Stimulated activated CD4-positive, alpha-beta T cell treated with anti-CD3 and anti-CD28 coated beads, Interleukin-4, amount 100 ng/mL, for 4 hours (primary cell): ENCODE measurements around the gene PHKA1.
A peak's percentile ranks its signal among the peaks of the same experiment; 100 is the strongest.
"Not testable (repeated sequence)": the region's sequence is repeated elsewhere in the genome, so short reads cannot be mapped to it uniquely, and the experiment has no call there.

ENCODE experiments used
- DNase-seq, 2 experiments: peaks; one replicate each; pipeline ENCODE4 v3.0.0-alpha.2; 2020

The PHKA1 gene

GRCh38 chrX:72713599-72714477 is at the start of gene PHKA1:
TSS of gene PHKA1 (minus strand) at chrX:72714306. CDS start at chrX:72713880, 426 bp downstream.
- peak; percentile 28 to 58 for DNase-seq

DNA sequence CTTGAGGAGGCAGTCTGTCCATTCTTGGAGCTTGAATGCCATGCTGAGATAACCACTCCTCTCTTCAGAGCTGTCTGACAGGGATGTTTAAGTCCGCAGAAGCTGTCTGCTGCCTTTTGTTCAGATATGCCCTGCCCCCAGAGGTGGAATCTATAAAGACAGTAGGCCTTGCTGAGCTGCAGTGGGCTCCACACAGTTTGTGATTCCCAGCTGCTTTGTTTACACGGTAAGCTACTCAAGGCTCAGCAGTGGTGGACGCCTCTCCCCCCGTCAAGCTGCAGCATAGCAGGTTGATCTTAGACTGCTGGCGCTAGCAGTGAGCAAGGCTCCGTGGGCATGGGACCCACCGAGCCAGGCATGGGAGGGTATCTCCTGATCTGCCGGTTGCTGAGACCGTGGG is 46.3 kb upstream of the PHKA1 start:
- not testable (repeated sequence) for DNase-seq

GRCh38 chrX:72748545-72748944 is 34.4 kb upstream of the PHKA1 start:
- not testable (repeated sequence) for DNase-seq

GRCh38 chrX:72745546-72745945 is 31.4 kb upstream of the PHKA1 start:
- not testable (repeated sequence) for DNase-seq

DNA sequence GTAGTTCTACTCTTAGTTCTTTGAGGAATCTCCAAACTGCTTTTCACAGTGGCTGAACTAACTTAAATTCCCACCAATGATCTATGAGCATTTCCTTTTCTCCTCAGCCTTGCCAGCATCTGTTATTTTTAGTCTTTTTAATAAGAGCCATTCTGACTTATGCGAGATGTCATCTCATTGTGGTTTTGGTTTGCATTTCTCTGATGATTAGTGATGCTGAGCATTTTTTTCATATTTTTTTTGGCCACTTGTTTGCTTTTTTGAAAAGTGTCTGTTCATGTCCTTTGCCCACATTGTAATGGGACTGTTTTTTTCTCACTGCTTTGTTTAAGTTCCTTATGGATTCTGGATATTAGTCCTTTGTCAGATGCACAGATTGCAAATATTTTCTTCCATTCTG is 21.5 kb upstream of the PHKA1 start:
- no peak for DNase-seq

GRCh38 chrX:72733636-72734035 is 19.5 kb upstream of the PHKA1 start:
- not testable (repeated sequence) for DNase-seq

DNA sequence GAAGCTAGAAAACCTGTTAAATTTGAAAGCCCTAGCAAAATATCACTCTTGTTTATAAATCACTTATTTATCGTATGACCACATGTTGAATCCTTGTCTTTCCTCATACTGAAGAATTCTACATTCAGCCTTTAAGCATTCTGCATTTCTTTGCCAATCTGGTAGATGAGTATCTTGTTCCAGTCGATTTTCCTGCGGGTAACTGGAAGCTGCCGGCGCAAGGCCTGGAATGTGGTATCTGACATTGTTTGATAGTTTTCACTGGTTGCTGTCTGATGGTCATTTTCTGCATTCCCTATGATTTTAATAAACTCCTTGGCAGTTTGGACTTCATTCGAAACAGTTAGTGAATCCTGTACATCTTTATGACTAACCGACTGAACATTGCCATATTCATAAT is 13.7 kb upstream of the PHKA1 start:
- no peak for DNase-seq

GRCh38 chrX:72716766-72717165 is 2.7 kb upstream of the PHKA1 start:
- DNase-seq, result no peak

DNA sequence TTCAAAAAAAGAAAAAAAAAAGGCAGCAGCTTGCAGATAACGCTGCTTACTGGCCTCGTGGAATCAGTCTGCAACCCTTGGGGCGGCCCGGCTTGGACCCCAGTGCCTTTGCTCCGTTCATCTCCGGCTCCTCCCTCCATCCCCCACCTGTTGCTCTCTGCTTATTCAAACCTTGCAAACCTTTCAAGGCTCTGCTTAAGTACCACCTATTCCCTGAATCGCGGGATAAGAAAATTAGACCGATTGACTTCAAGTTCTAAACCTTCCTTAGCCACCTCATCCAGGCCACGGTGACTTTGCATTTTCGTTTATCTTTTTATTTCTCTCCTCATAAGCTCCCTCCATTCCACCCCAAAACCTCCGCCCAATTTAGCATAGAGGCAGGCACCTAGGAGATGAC is 1.4 kb upstream of the PHKA1 start:
- no peak for DNase-seq

DNA sequence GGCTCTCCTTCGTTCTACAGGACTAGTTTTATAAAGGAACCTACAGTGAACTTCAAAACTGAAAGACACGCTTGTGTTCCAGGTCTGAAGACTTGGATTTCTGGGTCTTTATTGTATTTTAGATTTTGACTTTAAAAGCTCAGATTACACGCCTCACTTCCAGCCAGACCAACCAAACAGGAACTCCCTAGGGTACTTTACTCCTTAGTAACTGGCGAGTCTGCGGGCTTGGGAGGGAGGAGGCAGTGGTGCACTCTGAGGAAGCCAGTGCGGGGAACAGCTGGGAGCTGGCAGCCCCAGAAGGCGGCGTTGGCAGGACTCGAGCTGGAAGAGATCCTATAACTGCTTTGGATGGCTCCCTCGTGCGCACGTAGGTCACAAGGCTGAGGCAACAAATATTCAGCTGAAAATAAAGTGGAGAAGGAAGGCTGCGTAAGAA is 391 bp upstream of the PHKA1 start:
- DNase-seq, result no peak

- DNase-seq, result no peak
Observed at GRCh38 chrX:72713130-72713529, 976 bp downstream of the PHKA1 start.

- no peak for DNase-seq
Observed at GRCh38 chrX:72712094-72712755, 1.9 kb downstream of the PHKA1 start.

DNA sequence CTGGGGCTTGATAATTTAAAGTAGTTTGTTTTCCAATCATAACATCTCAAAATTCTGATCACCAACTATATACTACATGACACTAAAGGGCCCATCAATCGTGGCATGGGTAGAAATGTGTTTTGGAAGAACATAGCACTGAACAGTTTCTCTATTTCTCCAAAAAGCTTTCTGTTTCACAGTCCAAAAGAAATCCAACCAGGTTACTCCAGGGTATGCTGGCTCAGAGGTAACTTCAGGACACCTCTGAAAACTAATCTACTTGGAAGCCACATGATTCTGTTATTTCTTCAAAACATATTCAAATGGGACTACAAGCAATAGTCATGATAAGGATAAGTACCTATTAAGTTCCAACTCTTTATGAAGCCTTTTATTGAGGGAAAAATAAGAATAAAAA is 8.3 kb downstream of the PHKA1 start:
- DNase-seq, result no peak

GRCh38 chrX:72705111-72705510 is 9.0 kb downstream of the PHKA1 start:
- DNase-seq, result no peak

GRCh38 chrX:72694170-72694569 is 19.9 kb downstream of the PHKA1 start:
- DNase-seq, result no peak

DNA sequence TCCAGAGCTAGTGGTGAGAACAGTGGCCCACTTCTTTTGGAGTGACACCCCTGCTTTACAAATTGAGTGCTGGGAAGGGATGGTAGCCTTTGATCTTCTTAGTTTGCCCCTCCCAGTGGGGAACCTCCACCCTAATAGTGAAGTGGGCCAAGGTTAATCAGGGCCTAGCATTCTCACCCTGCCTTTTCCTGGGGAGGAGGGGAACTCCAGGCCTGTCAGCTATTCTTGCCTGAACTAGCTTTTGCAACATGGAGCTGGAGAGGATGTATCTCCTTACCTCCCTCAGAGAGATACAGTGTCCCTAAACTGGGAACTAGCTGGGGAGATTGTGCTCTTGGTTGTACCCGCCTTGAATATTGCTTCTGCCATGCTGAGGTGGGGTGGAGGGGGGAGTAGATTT is 20.6 kb downstream of the PHKA1 start:
- no peak for DNase-seq

DNA sequence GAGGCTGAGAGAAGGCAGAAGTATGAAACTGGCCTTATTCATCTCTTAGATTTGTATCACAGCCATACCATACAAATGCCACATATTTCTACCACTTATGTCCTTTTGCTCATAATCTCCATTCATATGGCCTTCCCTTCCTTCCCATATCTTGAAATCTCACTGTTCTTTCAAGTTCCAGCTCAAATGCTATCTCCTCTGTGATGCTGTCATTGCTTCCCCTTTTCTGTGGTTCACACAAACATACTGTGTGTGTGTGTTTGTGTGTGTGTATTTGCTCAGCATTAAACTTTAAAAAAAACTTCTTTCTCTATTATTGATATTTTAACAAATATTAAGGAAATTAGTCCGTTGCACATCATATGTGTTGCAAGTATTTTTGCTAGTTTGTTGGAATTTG is 26.7 kb downstream of the PHKA1 start:
- DNase-seq, result no peak

DNA sequence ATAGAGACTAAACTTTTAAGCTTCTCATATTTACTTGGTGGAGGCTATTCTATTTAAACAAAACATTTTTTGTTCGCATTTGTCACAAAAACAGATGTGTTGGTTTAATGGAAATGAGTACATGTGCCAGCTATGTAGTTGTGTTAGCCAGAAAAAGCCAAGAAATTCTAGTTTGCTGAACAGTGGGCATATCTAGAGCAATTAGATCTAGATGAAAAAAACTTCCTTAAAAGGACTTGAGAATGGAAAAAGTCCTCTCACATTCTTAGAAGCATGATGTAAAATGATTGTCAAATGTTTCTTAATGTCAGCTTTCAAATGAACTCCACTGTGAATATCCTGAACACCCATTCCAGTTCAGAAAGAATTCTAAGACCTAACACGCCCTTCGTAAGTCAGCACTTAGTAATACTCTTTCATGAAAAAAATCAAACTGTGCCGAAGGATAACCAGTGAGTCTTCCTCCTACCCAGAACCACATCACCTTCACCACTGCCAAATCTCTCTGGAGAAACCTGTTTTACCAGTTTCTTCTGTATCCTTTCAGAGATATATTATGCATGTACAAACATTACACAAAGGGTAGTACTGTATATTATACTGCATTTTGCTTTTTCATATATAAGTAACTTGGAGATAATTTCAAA is 28.2 kb downstream of the PHKA1 start:
- DNase-seq, result no peak

GRCh38 chrX:72685018-72685417 is 29.1 kb downstream of the PHKA1 start:
- no peak for DNase-seq

DNA sequence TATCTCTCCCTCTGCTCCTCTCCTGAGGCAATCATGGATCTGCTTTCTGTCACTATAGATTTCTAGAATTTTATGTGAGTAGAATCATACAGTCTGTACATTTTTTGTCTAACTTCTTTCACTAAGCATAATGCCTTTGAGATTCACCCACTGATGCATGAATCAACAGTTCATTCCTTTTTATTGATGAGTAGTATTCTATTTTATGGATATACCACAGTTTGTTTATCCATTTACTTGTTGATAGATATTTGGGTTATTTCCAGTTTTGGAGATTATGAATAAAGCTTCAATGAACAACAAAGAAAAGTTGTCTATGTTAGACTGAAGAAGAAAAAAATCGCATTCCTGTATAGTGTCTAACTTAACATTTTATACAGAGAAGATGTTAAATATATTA is 30.5 kb downstream of the PHKA1 start:
- no peak for DNase-seq

GRCh38 chrX:72676465-72676864 is 37.6 kb downstream of the PHKA1 start:
- DNase-seq, result no peak

- not testable (repeated sequence) for DNase-seq
Observed at GRCh38 chrX:72673951-72674350, 40.2 kb downstream of the PHKA1 start.

- not testable (repeated sequence) for DNase-seq
Observed at GRCh38 chrX:72669508-72669907, 44.6 kb downstream of the PHKA1 start.

DNA sequence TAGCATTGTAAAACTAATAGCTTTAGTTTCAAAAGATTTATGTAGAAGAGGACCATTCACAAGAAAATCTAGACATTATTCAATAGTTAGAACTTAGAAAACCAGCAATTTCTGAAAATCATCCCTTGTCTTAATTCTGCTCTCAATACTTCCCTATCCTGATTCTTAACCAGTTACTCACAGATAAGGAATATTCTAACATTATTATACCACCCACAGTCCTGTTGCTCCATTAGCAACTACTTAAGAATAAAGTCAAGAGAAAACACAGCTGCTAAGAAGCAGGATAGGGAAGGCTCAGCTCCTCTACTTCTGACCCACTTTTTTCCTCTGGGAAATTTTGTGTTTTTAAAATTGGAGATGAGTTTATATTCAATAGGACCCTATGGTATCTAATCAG is 47.7 kb downstream of the PHKA1 start:
- no peak for DNase-seq
